ENCODE results near the gene WDTC1.
"Not testable (repeated sequence)": the region's sequence is repeated elsewhere in the genome, so short reads cannot be mapped to it uniquely, and the experiment has no call there.

The WDTC1 gene

DNA sequence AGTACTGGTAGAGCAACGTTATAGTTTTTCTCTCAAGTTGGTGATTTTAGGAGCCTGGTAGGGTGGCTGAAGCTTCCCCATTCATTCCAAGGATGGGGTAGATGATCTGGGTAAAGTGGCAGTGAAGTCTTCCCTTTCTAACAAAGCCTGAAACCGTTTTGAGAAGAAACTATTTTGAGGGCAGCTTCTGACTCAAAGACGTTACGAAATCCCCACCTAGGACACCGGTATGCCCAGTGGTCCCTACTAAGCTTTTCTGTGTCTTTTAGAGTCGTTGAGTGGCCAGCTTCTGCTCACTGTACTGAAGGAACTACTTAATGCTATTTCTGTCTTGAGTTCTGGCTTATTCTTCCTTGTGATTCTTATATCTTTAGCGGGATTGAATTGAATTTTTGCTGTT is 1.4 kb downstream of the WDTC1 start:
- no peak overlapping the region for H3K9ac ChIP-seq
- peak overlapping the region; percentile 71 for H3K27ac ChIP-seq
- no peaks in the 10 kb centered on the region for H3K36me3 ChIP-seq (ENCODE audit: control insufficient read depth, insufficient read depth, low read length)
- peak overlapping the region; percentile 59 for H3K4me2 ChIP-seq (ENCODE audit: low read length)
- no peaks in the 10 kb centered on the region for H3K27me3 ChIP-seq (ENCODE audit: control insufficient read depth, insufficient read depth, low read length)
- no peak for TF ChIP-seq CTCF (IDR thresholded peaks at IDR 0.05)
- H3K79me2 ChIP-seq: peaks cover 22% of the 10 kb centered on the region
- no peaks in the 10 kb centered on the region for H3K9me3 ChIP-seq (ENCODE audit: control insufficient read depth, low read length)
- no peak overlapping the region for H2AFZ ChIP-seq
- H3K4me3 ChIP-seq (ENCODE audit: low read depth, low read length): peak overlapping the region; percentile 74
- peaks cover 10% of the 10 kb centered on the region for H3K4me1 ChIP-seq

GRCh38 chr1:27237112-27237511 is 2.7 kb downstream of the WDTC1 start:
- Histone ChIP-seq H3K4me1 (peaks cover 14% of the 10 kb centered on the region), H3K79me2 (peaks cover 22% of the 10 kb centered on the region), H3K4me2 (ENCODE audit: low read length) (peak overlapping the region; percentile 13), H3K4me3 (ENCODE audit: low read depth, low read length) (no peak overlapping the region), H2AFZ (no peak overlapping the region), H3K9me3 (ENCODE audit: control insufficient read depth, low read length) (no peaks in the 10 kb centered on the region), H3K27ac (peak overlapping the region; percentile 66), H3K9ac (no peak overlapping the region), H3K36me3 (ENCODE audit: control insufficient read depth, insufficient read depth, low read length) (no peaks in the 10 kb centered on the region), H3K27me3 (ENCODE audit: control insufficient read depth, insufficient read depth, low read length) (no peaks in the 10 kb centered on the region)
- TF ChIP-seq CTCF (IDR thresholded peaks at IDR 0.05): no peak

DNA sequence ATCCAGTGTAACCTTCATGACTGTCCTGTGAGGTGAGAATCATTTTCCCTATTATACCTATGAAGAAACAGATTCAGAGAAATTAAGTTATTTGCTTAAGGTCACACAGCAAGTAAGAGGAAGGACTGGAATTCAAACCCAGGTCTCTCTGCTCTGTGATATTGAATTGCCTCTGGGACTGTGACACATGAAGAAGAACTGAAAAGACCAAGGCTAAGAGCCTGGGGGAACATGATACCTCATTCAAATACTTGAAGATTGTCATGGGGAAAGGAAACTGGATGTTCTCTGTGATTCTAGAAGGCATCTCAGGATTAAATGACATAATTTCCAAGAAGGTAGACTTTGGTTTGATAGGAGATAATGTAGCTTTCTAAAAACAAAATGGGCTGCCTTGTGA is 3.6 kb downstream of the WDTC1 start:
- Histone ChIP-seq H3K4me3 (ENCODE audit: low read depth, low read length) (no peak overlapping the region), H3K9ac (no peak overlapping the region), H3K79me2 (peaks cover 26% of the 10 kb centered on the region), H3K36me3 (ENCODE audit: control insufficient read depth, insufficient read depth, low read length) (no peaks in the 10 kb centered on the region), H3K4me1 (peaks cover 14% of the 10 kb centered on the region), H3K9me3 (ENCODE audit: control insufficient read depth, low read length) (no peaks in the 10 kb centered on the region), H3K27me3 (ENCODE audit: control insufficient read depth, insufficient read depth, low read length) (no peaks in the 10 kb centered on the region), H3K27ac (no peak overlapping the region), H2AFZ (no peak overlapping the region), H3K4me2 (ENCODE audit: low read length) (no peak overlapping the region)
- TF ChIP-seq CTCF (IDR thresholded peaks at IDR 0.05): no peak

GRCh38 chr1:27241677-27242076 is 7.2 kb downstream of the WDTC1 start:
- no peaks in the 10 kb centered on the region for H3K27me3 ChIP-seq (ENCODE audit: control insufficient read depth, insufficient read depth, low read length)
- no peak overlapping the region for H2AFZ ChIP-seq
- no peaks in the 10 kb centered on the region for H3K9me3 ChIP-seq (ENCODE audit: control insufficient read depth, low read length)
- H3K4me2 ChIP-seq (ENCODE audit: low read length): no peak overlapping the region
- no peaks in the 10 kb centered on the region for H3K36me3 ChIP-seq (ENCODE audit: control insufficient read depth, insufficient read depth, low read length)
- peaks cover 8% of the 10 kb centered on the region for H3K4me1 ChIP-seq
- no peak overlapping the region for H3K9ac ChIP-seq
- H3K79me2 ChIP-seq: peaks cover 27% of the 10 kb centered on the region
- no peak for TF ChIP-seq CTCF (IDR thresholded peaks at IDR 0.05)
- H3K4me3 ChIP-seq (ENCODE audit: low read depth, low read length): no peak overlapping the region
- no peak overlapping the region for H3K27ac ChIP-seq

- not testable (repeated sequence) for H2AFZ ChIP-seq; H3K9ac ChIP-seq; H3K27ac ChIP-seq; H3K4me1 ChIP-seq; H3K4me2 ChIP-seq (ENCODE audit: low read length); H3K9me3 ChIP-seq (ENCODE audit: control insufficient read depth, low read length); H3K36me3 ChIP-seq (ENCODE audit: control insufficient read depth, insufficient read depth, low read length); H3K27me3 ChIP-seq (ENCODE audit: control insufficient read depth, insufficient read depth, low read length); H3K4me3 ChIP-seq (ENCODE audit: low read depth, low read length)
- H3K79me2 ChIP-seq: peaks cover 23% of the 10 kb centered on the region
These were observed 9.2 kb downstream of the WDTC1 start for GRCh38 chr1:27243665-27244064.

Measured in parathyroid adenoma (tissue), 2 donors.